Measurements from ENCODE around the gene SLC12A1.

DNA sequence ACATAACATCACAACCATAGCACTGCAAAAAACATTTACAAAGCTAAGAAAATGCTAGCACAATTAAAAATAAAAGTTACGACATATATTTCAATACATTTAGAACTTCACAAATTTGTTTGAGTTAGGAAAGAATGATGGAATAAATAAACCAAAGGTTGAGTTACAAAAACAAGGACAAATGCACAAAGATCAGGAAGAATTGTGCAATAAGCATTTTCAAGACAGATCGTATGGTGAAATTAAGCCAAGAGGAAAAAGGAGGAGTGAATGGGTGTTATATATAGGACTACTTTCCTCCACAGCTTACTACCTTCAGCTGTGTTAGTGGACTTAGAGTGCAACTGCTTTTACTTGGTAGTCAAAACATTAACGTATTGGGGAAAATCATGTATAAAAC is 20.6 kb upstream of the SLC12A1 start:
- TF ChIP-seq, protein P1, sequence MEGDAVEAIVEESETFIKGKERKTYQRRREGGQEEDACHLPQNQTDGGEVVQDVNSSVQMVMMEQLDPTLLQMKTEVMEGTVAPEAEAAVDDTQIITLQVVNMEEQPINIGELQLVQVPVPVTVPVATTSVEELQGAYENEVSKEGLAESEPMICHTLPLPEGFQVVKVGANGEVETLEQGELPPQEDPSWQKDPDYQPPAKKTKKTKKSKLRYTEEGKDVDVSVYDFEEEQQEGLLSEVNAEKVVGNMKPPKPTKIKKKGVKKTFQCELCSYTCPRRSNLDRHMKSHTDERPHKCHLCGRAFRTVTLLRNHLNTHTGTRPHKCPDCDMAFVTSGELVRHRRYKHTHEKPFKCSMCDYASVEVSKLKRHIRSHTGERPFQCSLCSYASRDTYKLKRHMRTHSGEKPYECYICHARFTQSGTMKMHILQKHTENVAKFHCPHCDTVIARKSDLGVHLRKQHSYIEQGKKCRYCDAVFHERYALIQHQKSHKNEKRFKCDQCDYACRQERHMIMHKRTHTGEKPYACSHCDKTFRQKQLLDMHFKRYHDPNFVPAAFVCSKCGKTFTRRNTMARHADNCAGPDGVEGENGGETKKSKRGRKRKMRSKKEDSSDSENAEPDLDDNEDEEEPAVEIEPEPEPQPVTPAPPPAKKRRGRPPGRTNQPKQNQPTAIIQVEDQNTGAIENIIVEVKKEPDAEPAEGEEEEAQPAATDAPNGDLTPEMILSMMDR (IDR thresholded peaks at IDR 0.05), result no peak
- TF ChIP-seq POLR2A (IDR thresholded peaks at IDR 0.05), result no peak
- TF ChIP-seq EP300 (IDR thresholded peaks at IDR 0.05), result no peak
- no peak for TF ChIP-seq POLR2AphosphoS5 (IDR thresholded peaks at IDR 0.05)
